ENCODE results near the gene POLR2A. TPM values are rescaled to one million over a fixed set of nuclear protein-coding genes. Genes with fewer than 3 reads are reported as not detected.
"Not testable (repeated sequence)": the region's sequence is repeated elsewhere in the genome, so short reads cannot be mapped to it uniquely, and the experiment has no call there.

The POLR2A gene
- total RNA-seq, 1 experiment from 2014 or later: 35.3 TPM

DNA sequence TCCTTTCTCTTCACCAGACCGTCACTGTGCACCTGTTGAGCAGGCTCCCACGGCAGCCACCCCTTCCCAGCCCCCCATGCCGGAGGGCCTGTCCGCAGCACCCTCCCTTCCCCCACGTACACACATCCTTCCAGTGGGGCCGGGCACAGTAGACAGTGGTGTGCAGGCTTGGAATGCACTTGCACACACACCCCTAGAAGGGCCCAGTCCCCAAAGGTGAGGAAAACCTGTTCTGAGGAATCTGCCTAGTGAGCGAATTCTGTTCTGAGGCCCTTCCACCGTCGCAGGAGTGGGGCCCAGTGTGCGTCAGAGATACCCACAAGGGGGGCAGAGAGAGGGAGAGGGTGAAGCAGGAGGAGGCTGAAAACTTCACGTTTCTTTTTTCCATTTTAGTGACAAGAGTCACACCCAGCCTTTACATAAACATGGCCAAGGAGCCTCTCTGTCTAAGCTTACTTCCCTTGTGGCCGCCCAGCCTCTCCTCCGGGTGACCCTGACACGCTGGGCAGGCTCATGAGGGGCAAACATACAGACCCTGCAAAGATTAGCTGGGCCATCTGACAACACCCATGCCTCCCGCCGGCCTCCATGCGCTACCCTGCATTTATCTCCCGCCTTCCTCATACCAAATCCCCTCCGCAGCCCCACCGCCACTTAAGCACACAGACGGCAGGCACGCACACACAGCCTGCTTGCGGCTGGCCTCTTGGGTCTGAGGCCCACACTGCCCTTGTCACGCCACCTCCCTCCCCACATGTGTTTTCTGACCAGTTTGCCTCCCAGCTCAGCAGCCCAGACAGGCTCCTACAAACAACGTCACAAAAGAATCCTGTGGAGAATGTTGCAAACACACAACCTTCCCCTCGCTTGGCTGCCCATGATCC is 6.5 kb upstream of the POLR2A start:
- no peak for DNase-seq (ENCODE audit: extremely low read depth, low read depth)

DNA sequence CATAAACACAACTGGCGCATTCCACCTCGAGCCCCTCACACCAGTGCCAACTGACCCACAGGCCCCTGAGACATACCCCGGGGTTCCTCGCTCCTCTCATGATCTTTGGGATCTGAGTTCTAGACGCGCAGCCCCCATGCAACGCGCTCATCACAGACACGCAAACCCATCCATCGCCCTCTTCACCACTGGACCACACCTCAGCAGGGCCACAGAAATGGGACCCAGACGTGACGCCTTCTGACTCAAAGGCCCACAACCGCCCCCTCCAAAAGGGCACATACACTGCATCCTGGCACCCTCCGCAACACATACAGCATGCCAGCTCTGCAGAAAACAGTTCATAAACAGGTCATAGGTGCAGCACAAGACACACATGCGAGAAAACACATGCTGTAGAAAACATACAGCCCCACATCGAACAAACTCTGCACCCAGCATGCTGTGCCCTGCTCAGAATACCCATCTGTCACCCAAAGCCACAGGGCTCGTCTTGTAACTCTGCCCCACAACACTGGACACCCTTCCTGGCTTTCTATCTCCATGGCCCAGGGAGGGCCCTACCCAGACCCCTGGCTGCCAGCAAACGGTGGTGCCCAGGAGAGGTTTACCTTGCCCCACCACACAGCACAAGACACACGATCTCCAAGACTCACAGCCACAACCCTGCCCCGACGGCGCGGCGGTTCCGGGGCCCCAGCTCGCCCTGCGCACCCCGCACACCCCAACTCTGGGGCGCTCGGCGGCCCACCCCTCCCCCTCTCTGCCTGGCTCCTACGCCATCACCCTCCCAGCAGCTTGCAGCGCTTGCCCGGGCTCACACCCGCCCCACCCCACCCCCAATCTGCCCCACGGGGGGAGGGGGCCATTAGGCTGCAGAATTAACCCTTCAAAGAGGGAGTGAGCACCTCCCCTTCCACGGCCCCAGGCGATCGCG is 5.6 kb upstream of the POLR2A start:
- DNase-seq (ENCODE audit: extremely low read depth, low read depth): no peak

DNA sequence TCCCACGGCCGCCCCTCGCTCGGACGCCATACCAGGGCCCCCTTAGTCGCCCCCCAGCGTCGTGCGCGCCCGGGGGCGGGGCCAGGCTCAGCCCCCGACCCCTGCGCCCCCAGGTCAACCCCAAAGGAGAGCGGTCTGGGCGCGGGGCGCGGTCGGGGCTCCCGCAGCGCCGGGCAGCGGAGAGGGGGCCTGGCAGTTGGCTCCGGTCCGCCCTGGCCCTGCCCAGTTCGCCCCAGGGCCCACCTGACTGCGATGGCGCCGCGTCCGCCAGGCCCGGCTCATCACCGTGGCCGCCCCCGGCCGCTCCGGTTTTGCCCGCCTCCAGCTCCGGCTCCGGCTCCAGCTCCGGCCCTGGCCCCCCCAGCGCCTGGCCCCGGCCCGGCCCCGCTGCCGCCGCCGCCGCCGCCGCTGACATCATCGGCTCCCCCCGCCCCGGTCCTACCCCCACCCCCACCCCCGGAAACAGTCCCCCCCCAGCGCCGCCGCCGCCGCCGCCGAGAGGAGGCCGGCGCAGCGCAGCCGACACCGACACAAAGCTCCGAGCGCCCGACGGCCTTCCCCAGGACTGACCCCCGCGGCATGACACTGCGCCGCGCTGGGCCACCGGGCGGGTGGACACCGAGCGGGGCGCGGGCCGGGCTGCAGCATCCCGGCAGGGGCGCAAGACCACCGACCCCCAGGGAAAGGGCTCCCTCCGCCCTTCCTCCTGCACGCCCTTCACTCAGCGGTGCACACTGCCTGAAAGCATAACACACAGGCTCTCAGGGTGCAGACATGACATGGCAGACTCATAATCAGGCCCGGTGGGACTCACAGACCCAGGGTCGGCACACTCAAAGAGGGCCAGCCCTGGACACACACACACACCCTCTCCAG is 4.7 kb upstream of the POLR2A start, which contains the start of gene ZBTB4:
Gene ZBTB4 (minus strand): TSS at position 419 of the 876 bp plus-strand sequence. CDS start 12,830 bp downstream, outside the sequence.
- no peak for DNase-seq (ENCODE audit: extremely low read depth, low read depth)

DNA sequence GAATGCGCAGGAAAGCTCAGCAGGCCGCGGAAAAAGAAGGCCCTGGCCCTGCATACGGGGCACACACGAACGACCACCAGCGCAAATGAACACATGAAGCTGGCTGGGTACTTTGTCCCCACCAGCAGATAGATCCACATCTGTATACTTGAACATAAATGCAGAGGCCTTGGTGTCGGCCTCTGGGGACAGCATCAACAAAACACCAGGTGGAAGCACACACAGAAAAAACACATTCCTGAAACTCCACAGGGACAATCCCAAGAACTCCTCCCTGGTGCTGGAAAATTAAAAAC is 4.1 kb upstream of the POLR2A start:
- no peak for DNase-seq (ENCODE audit: extremely low read depth, low read depth)

DNA sequence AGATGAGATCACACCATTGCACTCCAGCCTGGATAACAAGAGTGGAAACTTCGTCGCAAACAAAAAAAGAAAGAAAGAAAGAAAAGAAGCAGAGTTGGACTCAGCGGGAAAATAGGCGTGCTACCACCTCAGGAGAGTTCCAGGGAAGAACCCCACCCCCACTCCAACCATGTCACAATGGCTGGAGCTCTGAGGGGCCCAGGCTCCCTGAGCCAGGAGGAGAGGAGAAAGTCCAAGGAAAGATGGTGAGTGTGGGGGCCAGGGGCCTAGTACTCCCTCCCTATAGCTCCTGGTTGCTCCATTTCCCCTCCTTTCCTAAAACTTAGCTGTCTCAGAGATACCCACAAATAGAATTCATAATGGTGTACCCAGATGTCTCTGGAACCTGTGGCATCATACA is 2.9 kb upstream of the POLR2A start, which contains the start of gene SLC35G6:
Gene SLC35G6 (plus strand): TSS at position 172 of the 400 bp plus-strand sequence. CDS start 71 bp downstream, at position 243.
- DNase-seq (ENCODE audit: extremely low read depth, low read depth): not testable (repeated sequence)

DNA sequence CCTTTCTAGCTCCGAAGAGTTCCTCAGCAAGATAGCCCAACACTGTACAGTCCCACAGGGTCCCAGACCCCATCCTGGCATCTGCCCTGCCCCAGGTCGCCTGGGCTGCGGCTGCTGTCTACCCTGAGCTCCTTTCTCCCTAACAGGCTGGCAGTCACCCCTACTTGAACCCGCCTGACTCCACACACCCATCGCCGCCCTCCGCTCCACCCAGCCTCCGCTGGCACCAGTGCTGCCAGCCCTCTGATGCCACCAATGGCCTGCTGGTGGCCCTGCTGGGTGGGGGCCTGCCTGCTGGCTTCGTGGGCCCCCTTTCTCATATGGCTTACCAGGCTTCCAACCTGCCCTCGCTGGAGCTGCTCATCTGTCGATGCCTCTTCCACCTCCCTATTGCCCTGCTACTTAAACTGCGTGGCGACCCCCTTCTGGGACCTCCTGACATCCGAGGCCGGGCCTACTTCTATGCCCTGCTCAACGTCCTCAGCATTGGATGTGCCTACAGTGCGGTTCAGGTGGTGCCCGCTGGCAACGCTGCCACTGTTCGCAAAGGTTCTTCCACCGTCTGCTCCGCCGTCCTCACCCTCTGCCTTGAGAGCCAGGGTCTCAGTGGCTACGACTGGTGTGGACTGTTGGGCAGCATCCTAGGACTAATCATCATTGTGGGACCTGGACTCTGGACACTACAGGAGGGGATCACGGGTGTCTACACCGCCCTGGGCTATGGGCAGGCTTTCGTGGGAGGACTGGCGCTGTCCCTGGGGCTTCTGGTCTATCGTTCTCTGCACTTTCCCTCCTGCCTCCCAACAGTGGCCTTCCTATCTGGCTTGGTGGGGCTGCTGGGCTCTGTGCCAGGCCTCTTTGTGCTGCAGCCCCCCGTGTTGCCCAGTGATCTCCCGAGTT is 2.1 kb upstream of the POLR2A start:
- not testable (repeated sequence) for DNase-seq (ENCODE audit: extremely low read depth, low read depth)

DNA sequence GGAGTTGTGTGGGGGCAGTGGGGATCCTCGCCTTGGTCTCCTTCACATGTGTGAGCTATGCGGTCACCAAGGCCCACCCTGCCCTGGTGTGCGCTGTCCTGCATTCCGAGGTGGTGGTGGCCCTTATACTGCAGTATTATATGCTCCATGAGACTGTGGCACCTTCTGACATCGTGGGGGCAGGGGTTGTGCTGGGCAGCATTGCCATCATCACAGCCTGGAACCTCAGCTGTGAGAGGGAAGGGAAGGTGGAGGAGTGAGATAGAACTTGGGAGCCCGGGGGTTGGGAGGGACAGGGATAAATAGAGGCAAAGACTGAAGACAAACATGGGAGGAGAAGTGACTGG is 1.5 kb upstream of the POLR2A start:
- not testable (repeated sequence) for DNase-seq (ENCODE audit: extremely low read depth, low read depth)

DNA sequence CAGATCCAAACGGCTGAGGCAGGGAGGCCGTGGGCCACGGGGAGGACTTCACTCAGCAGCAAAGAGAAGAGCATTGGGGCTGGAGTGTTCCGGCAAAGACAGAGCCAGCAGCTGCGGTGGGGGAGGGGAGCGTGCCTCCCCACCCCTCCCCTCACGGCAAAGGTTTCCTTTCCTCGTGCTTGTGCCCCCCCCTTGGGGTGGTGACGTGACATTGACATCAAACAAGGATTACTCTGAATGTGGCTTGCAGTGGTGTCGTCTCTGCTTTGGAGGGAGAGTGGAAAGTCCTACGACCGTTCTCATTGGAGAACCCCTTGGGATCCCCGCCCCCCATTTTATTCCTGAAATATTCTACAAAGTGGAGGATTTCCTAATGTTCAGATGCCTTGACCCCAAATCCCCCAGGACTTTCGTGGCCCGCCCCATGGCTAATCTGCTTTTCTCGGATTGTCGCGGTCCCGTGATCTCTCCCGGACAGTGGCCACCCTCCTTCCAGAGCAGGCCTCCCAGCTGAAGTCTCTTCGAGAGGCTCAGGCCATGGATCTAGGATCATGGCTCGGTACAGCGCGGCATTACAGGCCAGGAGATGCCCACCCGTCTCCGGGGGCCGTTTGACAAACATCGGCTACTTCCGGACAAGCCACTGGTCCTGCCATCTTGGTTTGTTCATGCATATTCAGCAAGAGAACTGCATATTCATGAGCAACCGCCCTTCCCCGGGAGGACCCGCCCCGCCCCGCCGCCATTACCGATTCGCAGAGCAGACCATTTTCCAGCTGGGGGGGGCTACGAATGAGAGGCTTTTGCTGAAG is 705 bp upstream of the POLR2A start:
- peak; percentile 91 for DNase-seq (ENCODE audit: extremely low read depth, low read depth)

DNA sequence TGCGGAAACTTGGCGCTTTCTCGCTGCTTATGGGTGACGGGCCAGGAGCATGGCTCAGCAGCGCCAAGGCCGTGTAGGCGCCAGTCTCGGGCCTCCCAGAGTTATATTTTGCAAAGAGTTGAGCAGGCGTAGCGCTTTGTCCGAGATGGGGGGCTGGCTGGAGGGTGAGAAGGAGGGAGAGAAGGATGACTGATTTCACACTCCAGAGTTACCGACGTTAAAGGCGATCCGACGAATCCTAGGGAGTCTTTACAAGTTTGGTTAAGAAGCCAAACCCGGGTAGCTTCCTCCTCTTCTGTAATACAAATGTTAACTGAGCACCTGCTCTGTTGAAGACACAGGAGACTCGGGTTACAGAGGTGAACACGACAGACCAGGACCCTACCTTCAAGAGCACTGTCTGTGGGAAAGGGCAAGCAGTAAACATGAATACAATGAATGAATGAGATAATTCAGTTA is 782 bp downstream of the POLR2A start:
- DNase-seq (ENCODE audit: extremely low read depth, low read depth): no peak

DNA sequence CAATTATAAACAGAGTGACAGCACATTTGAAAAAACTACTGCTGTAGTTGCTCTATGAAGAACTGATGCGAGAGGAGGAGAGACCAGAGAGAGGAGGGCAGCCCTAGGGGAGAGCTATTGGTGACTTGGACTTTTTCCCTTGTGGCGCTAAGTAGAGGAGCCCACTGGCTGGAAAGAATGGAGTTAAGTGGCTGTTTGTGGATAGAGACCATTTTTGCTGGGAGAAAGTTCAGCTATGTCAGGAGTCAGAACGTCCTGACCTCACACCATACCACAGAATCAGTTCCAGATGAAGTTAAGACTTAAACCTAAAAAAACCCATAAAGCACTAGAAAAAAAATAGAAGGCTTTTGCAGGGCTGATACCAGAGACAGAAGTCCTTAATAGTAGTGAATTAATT is 2.0 kb downstream of the POLR2A start:
- DNase-seq (ENCODE audit: extremely low read depth, low read depth): no peak

DNA sequence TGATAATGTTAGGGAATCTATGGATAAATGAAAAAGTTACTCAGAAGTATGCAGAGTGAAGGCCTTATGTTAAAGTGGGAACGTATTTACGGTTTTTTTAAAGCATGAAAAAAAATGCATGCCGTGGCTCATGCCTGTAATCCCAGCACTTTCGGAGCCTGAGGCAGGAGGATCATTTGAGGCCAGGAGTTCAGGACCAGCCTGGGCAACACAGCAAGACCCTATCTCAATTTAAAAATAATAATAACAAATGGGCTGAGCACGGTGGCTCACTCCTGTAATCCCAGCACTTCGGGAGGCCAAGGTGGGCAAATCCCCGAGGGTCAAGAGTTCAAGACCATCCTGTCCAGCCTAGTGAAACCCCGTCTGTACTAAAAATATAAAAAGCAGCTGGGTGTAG is 6.0 kb downstream of the POLR2A start:
- DNase-seq (ENCODE audit: extremely low read depth, low read depth): no peak

DNA sequence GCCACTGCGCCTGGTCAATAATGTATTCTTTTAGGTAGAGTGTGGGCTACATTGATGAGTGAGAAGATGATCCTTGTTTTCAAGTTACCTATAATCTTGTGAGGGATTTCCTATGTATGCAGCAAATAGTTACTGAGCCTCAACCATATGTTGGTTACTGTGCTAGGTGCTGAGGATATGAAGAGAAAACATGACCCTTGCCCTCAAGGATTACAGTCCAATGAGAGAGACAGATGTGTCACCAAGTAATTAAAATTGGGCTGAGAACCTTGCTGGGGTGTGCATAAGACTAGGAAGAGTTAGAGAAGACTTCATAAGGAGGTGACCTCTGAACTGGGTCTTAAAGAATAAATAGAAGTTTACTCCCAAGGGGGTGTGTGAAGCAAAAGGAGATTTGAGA is 7.4 kb downstream of the POLR2A start:
- DNase-seq (ENCODE audit: extremely low read depth, low read depth): no peak

DNA sequence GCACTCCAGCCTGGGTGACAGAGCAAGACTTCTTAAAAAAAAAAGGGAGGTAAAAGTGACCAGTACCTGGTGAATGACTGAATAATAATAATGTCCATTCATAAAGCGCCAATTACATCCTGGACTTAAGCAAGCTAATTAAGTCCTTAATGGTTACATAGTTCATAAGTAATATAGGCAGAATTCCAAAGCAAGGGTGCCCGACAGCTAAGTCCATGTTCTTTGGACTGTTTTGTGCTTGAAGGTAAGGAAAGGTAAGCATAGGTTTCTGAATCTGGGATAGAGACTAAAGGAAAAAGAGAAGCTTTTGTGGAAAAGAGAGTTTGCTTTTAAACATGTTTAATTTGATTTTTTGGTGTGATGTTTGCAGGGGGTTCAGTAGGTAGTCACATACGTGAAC is 9.8 kb downstream of the POLR2A start:
- no peak for DNase-seq (ENCODE audit: extremely low read depth, low read depth)

DNA sequence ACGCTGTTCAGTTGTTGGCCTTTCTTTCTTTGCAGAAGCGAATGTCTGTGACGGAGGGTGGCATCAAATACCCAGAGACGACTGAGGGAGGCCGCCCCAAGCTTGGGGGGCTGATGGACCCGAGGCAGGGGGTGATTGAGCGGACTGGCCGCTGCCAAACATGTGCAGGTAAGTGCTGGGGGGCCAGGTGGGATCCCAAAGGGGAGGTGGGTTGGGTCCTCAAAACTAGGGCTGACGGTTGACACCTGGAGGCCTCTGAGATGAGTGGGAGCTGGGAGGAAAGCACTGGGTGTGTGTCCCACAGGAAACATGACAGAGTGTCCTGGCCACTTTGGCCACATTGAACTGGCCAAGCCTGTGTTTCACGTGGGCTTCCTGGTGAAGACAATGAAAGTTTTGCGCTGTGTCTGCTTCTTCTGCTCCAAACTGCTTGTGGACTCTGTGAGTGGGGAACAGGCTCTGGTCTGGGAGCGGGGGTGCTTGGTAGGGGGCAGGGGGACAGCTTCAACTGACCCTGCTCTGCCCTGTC is 11.8 kb downstream of the POLR2A start:
- DNase-seq (ENCODE audit: extremely low read depth, low read depth): no peak

DNA sequence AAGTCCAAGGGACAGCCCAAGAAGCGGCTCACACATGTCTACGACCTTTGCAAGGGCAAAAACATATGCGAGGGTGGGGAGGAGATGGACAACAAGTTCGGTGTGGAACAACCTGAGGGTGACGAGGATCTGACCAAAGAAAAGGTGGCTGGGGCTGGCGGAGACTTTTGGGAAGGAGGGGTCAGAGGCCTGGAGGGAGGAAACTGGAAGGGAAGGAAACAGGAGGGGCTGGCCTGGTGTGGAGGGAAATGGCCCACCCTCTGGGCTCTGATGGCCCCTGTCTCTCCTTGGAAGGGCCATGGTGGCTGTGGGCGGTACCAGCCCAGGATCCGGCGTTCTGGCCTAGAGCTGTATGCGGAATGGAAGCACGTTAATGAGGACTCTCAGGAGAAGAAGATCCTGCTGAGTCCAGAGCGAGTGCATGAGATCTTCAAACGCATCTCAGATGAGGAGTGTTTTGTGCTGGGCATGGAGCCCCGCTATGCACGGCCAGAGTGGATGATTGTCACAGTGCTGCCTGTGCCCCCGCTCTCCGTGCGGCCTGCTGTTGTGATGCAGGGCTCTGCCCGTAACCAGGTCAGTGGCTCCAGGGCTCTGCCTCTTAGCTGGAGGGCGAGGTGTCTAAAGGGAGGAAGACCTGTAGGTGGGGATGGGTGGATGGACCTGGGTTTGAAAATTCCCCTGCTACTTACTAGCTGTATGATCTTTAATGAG is 12.5 kb downstream of the POLR2A start:
- no peak for DNase-seq (ENCODE audit: extremely low read depth, low read depth)

DNA sequence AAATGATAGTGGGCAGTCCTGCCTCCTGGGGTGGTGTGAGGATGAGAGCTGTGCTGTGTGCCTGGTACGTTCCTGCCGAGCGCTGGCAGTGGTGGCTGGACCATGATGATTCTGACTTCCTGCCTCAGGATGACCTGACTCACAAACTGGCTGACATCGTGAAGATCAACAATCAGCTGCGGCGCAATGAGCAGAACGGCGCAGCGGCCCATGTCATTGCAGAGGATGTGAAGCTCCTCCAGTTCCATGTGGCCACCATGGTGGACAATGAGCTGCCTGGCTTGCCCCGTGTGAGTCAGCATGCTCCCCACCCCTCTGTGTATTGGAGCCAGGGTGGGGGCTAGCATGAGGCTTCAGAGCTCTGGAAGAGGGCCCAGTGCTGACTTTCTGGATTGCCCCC is 13.1 kb downstream of the POLR2A start:
- no peak for DNase-seq (ENCODE audit: extremely low read depth, low read depth)

DNA sequence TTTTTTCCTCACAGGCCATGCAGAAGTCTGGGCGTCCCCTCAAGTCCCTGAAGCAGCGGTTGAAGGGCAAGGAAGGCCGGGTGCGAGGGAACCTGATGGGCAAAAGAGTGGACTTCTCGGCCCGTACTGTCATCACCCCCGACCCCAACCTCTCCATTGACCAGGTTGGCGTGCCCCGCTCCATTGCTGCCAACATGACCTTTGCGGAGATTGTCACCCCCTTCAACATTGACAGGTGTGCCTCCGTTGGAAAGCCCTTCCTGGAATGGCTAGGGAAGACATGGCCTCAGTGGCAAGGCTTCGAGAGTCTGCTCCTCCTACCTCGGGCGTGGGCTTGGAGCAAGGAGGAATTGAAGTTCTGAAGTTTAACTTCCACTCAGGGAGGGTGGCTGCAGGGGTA is 13.5 kb downstream of the POLR2A start:
- no peak for DNase-seq (ENCODE audit: extremely low read depth, low read depth)

DNA sequence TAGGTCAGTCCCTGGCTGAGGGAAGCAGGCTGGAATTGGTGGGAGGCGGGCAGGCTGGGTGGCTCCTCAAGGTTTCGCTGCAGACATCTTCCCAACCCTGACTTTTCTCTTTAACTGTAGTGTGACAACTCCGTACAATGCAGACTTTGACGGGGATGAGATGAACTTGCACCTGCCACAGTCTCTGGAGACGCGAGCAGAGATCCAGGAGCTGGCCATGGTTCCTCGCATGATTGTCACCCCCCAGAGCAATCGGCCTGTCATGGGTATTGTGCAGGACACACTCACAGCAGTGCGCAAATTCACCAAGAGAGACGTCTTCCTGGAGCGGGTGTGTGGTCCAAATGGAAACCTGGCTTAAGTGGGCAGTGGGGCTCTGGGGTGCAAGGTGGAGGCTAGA is 15.0 kb downstream of the POLR2A start:
- DNase-seq (ENCODE audit: extremely low read depth, low read depth): no peak

Measured in NCI-H460 (cell line).